NB4 (cell line): ENCODE data around the gene HGS.

Experiments
- DNase-seq: peaks from one replicate; pipeline ENCODE4 v3.0.0; 2010; ENCODE audit warnings: low read depth
- H3K4me3 ChIP-seq: one replicate; pipeline ENCODE4 v1.5.1; 2011; ENCODE audit warnings: mild to moderate bottlenecking, low read depth, low read length, moderate library complexity
- MYC ChIP-seq: IDR thresholded peaks from 2 replicates; pipeline ENCODE4 v1.6.1; 2011; ENCODE audit warnings: low read depth, low read length
- POLR2A ChIP-seq: IDR thresholded peaks from 2 replicates; pipeline ENCODE4 v1.6.1; 2011; ENCODE audit warnings: mild to moderate bottlenecking; ENCODE audit not compliant: insufficient read length; ENCODE audit errors: extremely low read depth
- TF ChIP-seq, protein P1 (sequence below): IDR thresholded peaks from one replicate; pipeline ENCODE4 v1.5.1; 2012; ENCODE audit warnings: low read depth, low read length
- TF ChIP-seq, protein P2 (sequence below): IDR thresholded peaks from 2 replicates; pipeline ENCODE4 v1.6.1; 2011; ENCODE audit warnings: low read depth, low read length

Gene HGS

DNA sequence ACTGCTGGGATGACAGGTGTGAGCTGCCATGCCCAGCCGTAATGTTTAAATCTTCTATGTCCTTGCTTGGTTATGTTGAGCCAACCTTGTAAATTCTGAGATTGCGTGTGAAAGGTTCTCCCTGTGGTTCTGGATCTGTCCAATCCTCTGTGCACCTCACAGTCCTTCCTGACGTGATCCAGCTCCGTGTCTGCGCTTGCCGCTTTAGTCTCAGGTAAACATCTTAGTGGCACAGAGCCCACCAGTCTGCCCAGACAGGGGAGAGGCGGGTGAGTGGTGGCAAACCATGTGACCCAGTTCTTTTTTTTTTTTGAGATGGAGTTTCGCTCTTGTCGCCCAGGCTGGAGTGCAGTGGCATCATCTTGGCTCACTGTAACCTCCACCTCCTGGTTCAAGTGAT is 42.2 kb downstream of the HGS start:
- no peak overlapping the region for H3K4me3 ChIP-seq
- DNase-seq = no peak
- TF ChIP-seq, protein P1, sequence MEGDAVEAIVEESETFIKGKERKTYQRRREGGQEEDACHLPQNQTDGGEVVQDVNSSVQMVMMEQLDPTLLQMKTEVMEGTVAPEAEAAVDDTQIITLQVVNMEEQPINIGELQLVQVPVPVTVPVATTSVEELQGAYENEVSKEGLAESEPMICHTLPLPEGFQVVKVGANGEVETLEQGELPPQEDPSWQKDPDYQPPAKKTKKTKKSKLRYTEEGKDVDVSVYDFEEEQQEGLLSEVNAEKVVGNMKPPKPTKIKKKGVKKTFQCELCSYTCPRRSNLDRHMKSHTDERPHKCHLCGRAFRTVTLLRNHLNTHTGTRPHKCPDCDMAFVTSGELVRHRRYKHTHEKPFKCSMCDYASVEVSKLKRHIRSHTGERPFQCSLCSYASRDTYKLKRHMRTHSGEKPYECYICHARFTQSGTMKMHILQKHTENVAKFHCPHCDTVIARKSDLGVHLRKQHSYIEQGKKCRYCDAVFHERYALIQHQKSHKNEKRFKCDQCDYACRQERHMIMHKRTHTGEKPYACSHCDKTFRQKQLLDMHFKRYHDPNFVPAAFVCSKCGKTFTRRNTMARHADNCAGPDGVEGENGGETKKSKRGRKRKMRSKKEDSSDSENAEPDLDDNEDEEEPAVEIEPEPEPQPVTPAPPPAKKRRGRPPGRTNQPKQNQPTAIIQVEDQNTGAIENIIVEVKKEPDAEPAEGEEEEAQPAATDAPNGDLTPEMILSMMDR = no peak
- TF ChIP-seq, protein P2, sequence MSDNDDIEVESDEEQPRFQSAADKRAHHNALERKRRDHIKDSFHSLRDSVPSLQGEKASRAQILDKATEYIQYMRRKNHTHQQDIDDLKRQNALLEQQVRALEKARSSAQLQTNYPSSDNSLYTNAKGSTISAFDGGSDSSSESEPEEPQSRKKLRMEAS = no peak
- TF ChIP-seq POLR2A (no peak), MYC (no peak)

DNA sequence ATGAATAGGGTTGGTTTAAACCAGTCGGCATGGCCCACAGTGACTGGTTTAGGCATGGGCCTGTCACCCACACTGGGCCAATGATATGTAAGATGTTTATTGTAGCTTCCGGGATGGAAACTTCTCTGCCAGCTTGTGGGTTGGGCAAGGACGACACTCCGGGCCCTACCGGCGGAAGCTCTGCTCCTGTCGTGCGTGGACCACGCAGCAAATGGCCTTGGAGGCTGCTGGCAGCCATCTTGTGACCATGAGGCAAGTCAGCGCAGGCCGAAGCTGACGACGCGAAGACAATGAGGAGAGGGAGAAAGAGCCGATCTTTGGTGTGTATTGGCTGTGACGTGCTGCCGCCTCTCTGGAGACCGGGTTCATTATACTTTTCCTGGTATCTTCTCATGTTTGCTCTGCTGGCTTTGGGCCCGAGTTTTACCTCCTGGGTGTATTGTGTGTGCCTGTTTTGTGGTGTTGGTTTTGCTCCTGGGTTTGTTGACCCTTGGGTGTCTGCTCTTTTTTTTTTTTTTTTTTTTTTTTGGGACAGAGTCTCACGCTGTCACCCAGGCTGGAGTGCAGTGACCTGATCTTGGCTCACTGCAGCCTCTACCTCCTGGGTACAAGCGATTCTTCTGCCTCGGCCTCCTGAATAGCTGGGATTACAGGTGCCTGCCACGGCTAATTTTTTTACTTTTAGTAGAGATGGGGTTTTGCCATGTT is 43.7 kb downstream of the HGS start:
- no peak for DNase-seq
- no peak overlapping the region for H3K4me3 ChIP-seq
- TF ChIP-seq MYC (no peak), POLR2A (no peak)
- TF ChIP-seq, protein P1 = no peak
- TF ChIP-seq, protein P2 = no peak

DNA sequence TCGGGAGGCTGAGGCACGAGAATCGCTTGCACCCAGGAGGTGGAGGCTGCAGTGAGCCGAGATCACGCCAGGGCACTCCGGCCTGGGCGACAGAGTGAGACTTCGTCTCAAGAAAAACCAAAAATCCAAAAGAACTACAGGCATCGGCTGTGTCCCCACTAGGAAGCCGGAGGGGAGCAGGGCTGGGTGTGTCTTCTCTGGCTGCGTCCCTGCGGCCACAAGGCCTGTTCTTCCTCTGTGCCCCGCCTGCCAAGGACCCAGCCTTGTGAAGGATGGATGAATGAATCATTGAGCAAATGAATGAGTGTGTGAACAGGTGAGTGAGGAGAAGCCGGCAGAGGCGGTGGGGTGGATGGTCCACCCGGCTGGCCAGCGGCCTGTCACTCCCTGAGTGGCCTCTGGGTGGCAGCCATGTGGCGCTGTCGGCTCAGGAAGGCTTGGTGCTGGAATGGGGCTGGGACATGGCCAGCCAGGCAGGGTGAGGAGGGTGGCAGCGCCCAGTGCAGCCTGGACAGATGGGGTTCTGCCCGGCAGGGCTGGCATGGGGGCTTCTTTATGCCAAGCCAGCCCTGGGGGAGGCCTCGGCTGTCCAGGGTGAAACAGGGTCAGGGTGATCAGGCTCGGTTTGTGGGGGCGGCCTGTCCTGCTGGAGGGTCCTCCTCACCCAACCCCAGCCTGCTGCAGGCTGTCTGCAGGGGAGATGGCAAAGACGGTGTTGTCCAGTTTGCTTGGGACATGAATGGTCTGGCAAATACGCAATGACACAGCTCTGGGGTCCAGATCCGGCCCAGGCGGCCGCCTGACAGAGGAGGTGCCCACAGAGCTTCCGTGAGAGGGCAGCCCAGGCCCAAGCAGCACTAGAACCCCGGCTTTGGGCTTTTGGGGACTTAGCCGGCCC is 49.9 kb downstream of the HGS start:
- TF ChIP-seq POLR2A = no peak
- peak; percentile 71 for TF ChIP-seq MYC
- TF ChIP-seq, protein P1 = peak; percentile 83
- TF ChIP-seq, protein P2 = peak; percentile 81
- no peak overlapping the region for H3K4me3 ChIP-seq
- peak; percentile 80 for DNase-seq

DNA sequence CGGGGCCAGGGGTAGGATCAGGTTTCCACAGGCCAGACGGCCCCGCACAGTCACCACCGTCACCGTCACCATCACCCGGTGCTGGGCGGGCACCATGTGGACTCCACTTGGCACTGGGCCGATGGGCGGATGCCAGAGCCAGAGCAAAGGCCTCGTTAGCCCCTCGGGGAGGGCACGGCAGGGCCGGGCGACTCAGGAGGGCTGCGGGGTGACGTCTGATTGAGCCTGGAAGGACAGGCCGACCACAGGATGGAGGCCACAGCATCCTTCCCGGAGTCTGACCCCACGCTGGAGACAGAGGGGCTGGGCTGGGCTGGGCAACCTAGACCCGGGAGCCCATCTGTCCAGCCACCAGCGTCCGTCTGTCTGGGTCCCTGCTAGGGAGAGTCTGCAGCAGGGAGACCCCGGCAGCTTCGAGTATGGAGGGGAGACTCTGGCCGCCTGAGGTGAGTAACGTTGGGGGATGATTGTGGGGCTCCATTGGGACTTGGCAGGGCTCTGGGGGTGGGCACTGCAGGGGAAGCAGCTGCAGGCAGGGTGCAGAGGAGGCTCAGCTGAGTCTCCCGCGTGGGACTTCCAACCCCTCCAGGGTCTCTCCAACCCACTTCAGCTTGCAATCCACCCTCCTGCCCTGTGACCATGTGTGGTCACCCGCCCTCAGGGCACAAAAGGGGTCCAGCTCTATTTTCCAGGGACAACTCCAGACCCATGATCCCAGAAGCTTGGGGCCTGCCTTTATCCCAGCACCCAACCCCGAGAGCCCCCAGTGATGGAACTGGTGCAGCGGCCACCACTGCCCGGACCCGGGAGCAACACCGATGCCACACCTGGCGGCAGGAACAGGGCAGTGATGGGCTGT is 50.8 kb downstream of the HGS start:
- TF ChIP-seq, protein P1 = no peak
- TF ChIP-seq, protein P2 = no peak
- no peak for TF ChIP-seq POLR2A
- no peak for TF ChIP-seq MYC
- DNase-seq = no peak
- H3K4me3 ChIP-seq = peak overlapping the region; percentile 37
